Epithelial cell of esophagus (primary cell): Measurements from ENCODE around the gene ZBP1.

Experiments used
- DNase-seq: peaks from one replicate; pipeline ENCODE4 v3.0.0; 2010; ENCODE audit warnings: low read depth
- H3K4me3 ChIP-seq: 2 replicates; pipeline ENCODE4 v1.5.1; 2011; ENCODE audit warnings: mild to moderate bottlenecking, low read length, control low read depth
- CTCF ChIP-seq: IDR thresholded peaks from 2 replicates; pipeline ENCODE4 v1.5.1; 2011; ENCODE audit warnings: low read depth, mild to moderate bottlenecking, low read length, control low read depth, inconsistent platforms; ENCODE audit not compliant: insufficient read depth; ENCODE audit errors: missing control alignments

The ZBP1 gene

GRCh38 chr20:57566803-57567459 is 53.3 kb downstream of the ZBP1 start:
- no peak overlapping the region for H3K4me3 ChIP-seq
- TF ChIP-seq CTCF = no peak
- no peak for DNase-seq

- no peak for DNase-seq
- H3K4me3 ChIP-seq = no peak overlapping the region
- no peak for TF ChIP-seq CTCF
Measured at GRCh38 chr20:57566399-57566798, 53.8 kb downstream of the ZBP1 start.

- no peak for DNase-seq
- TF ChIP-seq CTCF = no peak
- H3K4me3 ChIP-seq = no peak overlapping the region
Measured at GRCh38 chr20:57564951-57565642, 55.1 kb downstream of the ZBP1 start.

GRCh38 chr20:57564180-57564802 is 55.9 kb downstream of the ZBP1 start:
- H3K4me3 ChIP-seq = no peak overlapping the region
- DNase-seq = no peak

GRCh38 chr20:57563522-57563921 is 56.7 kb downstream of the ZBP1 start:
- no peak for DNase-seq
- no peak for TF ChIP-seq CTCF
- no peak overlapping the region for H3K4me3 ChIP-seq

More at GRCh38 chr20:57564180-57564802, 55.9 kb downstream of the ZBP1 start:
- TF ChIP-seq CTCF = no peak

- no peak for TF ChIP-seq CTCF
- no peak overlapping the region for H3K4me3 ChIP-seq
- DNase-seq = no peak
Measured at GRCh38 chr20:57562541-57563465, 57.4 kb downstream of the ZBP1 start.
